Activated T-cell treated with anti-CD3 and anti-CD28 coated beads for 24 hours (primary cell): ENCODE data around the gene SNX1.

ENCODE experiments used
- DNase-seq: peaks from one replicate; pipeline ENCODE4 v3.0.0-alpha.2; 2020; ENCODE audit warnings: low read depth

Gene SNX1

GRCh38 chr15:64146885-64147681 lies 51.3 kb downstream of the SNX1 start:
- DNase-seq: no peak

GRCh38 chr15:64148168-64148567 lies 52.4 kb downstream of the SNX1 start:
- no peak for DNase-seq

GRCh38 chr15:64148581-64148980 lies 52.8 kb downstream of the SNX1 start:
- DNase-seq: no peak

GRCh38 chr15:64149424-64149823 lies 53.6 kb downstream of the SNX1 start:
- DNase-seq: no peak

GRCh38 chr15:64149893-64150578 lies 54.3 kb downstream of the SNX1 start:
- DNase-seq: no peak

GRCh38 chr15:64151727-64152506 lies 56.1 kb downstream of the SNX1 start, which contains the start of gene SNX22:
SNX22 (plus strand) TSS chr15:64151731; CDS start chr15:64151776, 45 bp downstream.
- DNase-seq: no peak

- DNase-seq: no peak
Measured at GRCh38 chr15:64152507-64153387, 57.0 kb downstream of the SNX1 start.

- peak; percentile 88 for DNase-seq
Measured at GRCh38 chr15:64153480-64154367, 57.9 kb downstream of the SNX1 start.

- DNase-seq: no peak
Measured at GRCh38 chr15:64155802-64156651, 60.2 kb downstream of the SNX1 start.

- DNase-seq: no peak
Measured at GRCh38 chr15:64156652-64157331, 61.0 kb downstream of the SNX1 start.

GRCh38 chr15:64157599-64158125 lies 61.9 kb downstream of the SNX1 start:
- no peak for DNase-seq

- DNase-seq: no peak
Measured at GRCh38 chr15:64158363-64159134, 62.8 kb downstream of the SNX1 start.

- no peak for DNase-seq
Measured at GRCh38 chr15:64161688-64162477, 66.1 kb downstream of the SNX1 start.

GRCh38 chr15:64162478-64162868 lies 66.7 kb downstream of the SNX1 start:
- no peak for DNase-seq

GRCh38 chr15:64162869-64163658 lies 67.3 kb downstream of the SNX1 start, which contains the start of gene PPIB:
PPIB (minus strand) TSS chr15:64163022; CDS start chr15:64162986, 36 bp downstream.
- peak; percentile 96 for DNase-seq
